Measurements from ENCODE around the gene ATG7.

The ATG7 gene

GRCh38 chr3:11507719-11508118, 235.5 kb downstream of the ATG7 start:
- Histone ChIP-seq H3K9me3 (ENCODE audit: control insufficient read depth, insufficient read depth, low read length) (peaks cover 3% of the 10 kb centered on the region; the same call in 1 of the 2 replicates), H4K20me1 (ENCODE audit: control insufficient read depth, insufficient read depth, low read depth, low read length) (no peaks in the 10 kb centered on the region), H3K27ac (ENCODE audit: low read depth, low read length) (no peak overlapping the region), H3K79me2 (ENCODE audit: control insufficient read depth, low read length) (no peaks in the 10 kb centered on the region), H3K4me3 (ENCODE audit: low read length) (no peak overlapping the region), H3K36me3 (ENCODE audit: control insufficient read depth, low read length) (no peaks in the 10 kb centered on the region), H3F3A (ENCODE audit: control insufficient read depth, insufficient read depth) (no peaks in the 10 kb centered on the region), H3K4me2 (ENCODE audit: low read length) (no peak overlapping the region), H3K9me2 (replicated peaks; ENCODE audit: control insufficient read depth, low read length) (no peaks in the 10 kb centered on the region), H3K27me3 (ENCODE audit: control insufficient read depth, low read length) (no peaks in the 10 kb centered on the region), H3K4me1 (ENCODE audit: control insufficient read depth, low read length) (peaks cover 12% of the 10 kb centered on the region)
- TF ChIP-seq CTCF (IDR thresholded peaks at IDR 0.05; ENCODE audit: low read depth, low read length, poor library complexity, severe bottlenecking) (no peak), EZH2phosphoT487 (IDR thresholded peaks at IDR 0.05; ENCODE audit: borderline replicate concordance, low read length) (no peak)

GRCh38 chr3:11508346-11509172, 236.4 kb downstream of the ATG7 start:
- no peak overlapping the region for H3K4me2 ChIP-seq (ENCODE audit: low read length)
- H3K9me2 ChIP-seq (replicated peaks; ENCODE audit: control insufficient read depth, low read length): no peaks in the 10 kb centered on the region
- H3K4me3 ChIP-seq (ENCODE audit: low read length): no peak overlapping the region
- no peaks in the 10 kb centered on the region for H4K20me1 ChIP-seq (ENCODE audit: control insufficient read depth, insufficient read depth, low read depth, low read length)
- no peaks in the 10 kb centered on the region for H3F3A ChIP-seq (ENCODE audit: control insufficient read depth, insufficient read depth)
- H3K79me2 ChIP-seq (ENCODE audit: control insufficient read depth, low read length): no peaks in the 10 kb centered on the region
- peaks cover 12% of the 10 kb centered on the region for H3K4me1 ChIP-seq (ENCODE audit: control insufficient read depth, low read length)
- H3K9me3 ChIP-seq (ENCODE audit: control insufficient read depth, insufficient read depth, low read length): peaks cover 3% of the 10 kb centered on the region; the same call in 1 of the 2 replicates
- H3K36me3 ChIP-seq (ENCODE audit: control insufficient read depth, low read length): no peaks in the 10 kb centered on the region
- H3K27ac ChIP-seq (ENCODE audit: low read depth, low read length): no peak overlapping the region
- H3K27me3 ChIP-seq (ENCODE audit: control insufficient read depth, low read length): no peaks in the 10 kb centered on the region
- TF ChIP-seq EZH2phosphoT487 (IDR thresholded peaks at IDR 0.05; ENCODE audit: borderline replicate concordance, low read length) (no peak), CTCF (IDR thresholded peaks at IDR 0.05; ENCODE audit: low read depth, low read length, poor library complexity, severe bottlenecking) (no peak)

- Histone ChIP-seq H4K20me1 (ENCODE audit: control insufficient read depth, insufficient read depth, low read depth, low read length) (no peaks in the 10 kb centered on the region), H3K79me2 (ENCODE audit: control insufficient read depth, low read length) (no peaks in the 10 kb centered on the region), H3K4me3 (ENCODE audit: low read length) (no peak overlapping the region), H3K27ac (ENCODE audit: low read depth, low read length) (no peak overlapping the region), H3K4me2 (ENCODE audit: low read length) (no peak overlapping the region), H3K27me3 (ENCODE audit: control insufficient read depth, low read length) (no peaks in the 10 kb centered on the region), H3F3A (ENCODE audit: control insufficient read depth, insufficient read depth) (no peaks in the 10 kb centered on the region), H3K9me2 (replicated peaks; ENCODE audit: control insufficient read depth, low read length) (no peaks in the 10 kb centered on the region), H3K9me3 (ENCODE audit: control insufficient read depth, insufficient read depth, low read length) (peaks cover 3% of the 10 kb centered on the region; the same call in 1 of the 2 replicates), H3K36me3 (ENCODE audit: control insufficient read depth, low read length) (no peaks in the 10 kb centered on the region), H3K4me1 (ENCODE audit: control insufficient read depth, low read length) (peaks cover 12% of the 10 kb centered on the region)
- no peak for TF ChIP-seq CTCF (IDR thresholded peaks at IDR 0.05; ENCODE audit: low read depth, low read length, poor library complexity, severe bottlenecking)
- no peak for TF ChIP-seq EZH2phosphoT487 (IDR thresholded peaks at IDR 0.05; ENCODE audit: borderline replicate concordance, low read length)
Observed at GRCh38 chr3:11509173-11510000, 237.2 kb downstream of the ATG7 start.

Data from DOHH2 (cell line).